Esophagus squamous epithelium (tissue), 4 donors: ENCODE data around the gene NLGN2.

Source experiments
- CTCF ChIP-seq, 6 experiments: fragments of 450-650 bp in 4 of 6; fragments of 200-600 bp in 2 of 6; sonication (generic) in 2 of 6; IDR thresholded peaks; one replicate each; pipeline ENCODE4 v1.5.1; 2016 to 2019; ENCODE audit warnings: antibody characterized with exemption in 6 of 6, mild to moderate bottlenecking in 4 of 6, moderate library complexity in 4 of 6
- POLR2A ChIP-seq, 4 donors: fragments of 450-650 bp; IDR thresholded peaks; one replicate each; pipeline ENCODE4 v1.6.1; 2017; ENCODE audit warnings: antibody characterized with exemption in 4 of 4, mild to moderate bottlenecking in 4 of 4, moderate library complexity in 3 of 4

GRCh38 chr17:7419819-7420610 lies 12.4 kb downstream of the NLGN2 start, which contains the start of gene SPEM1:
- TF ChIP-seq POLR2A (IDR thresholded peaks at IDR 0.05), result no peak
- TF ChIP-seq CTCF (IDR thresholded peaks at IDR 0.05), result no peak
